DOHH2 (cell line): ENCODE measurements around the gene SPATS1.
"Not testable (repeated sequence)": the region's sequence is repeated elsewhere in the genome, so short reads cannot be mapped to it uniquely, and the experiment has no call there.

Source experiments
- H3F3A ChIP-seq: fragments of 200-600 bp; sonication (generic), shearing (Covaris generic); 2 replicates; pipeline ENCODE4 v1.6.0; 2016; ENCODE audit warnings: antibody characterized with exemption, mild to moderate bottlenecking; ENCODE audit not compliant: control insufficient read depth, insufficient read depth
- H3K27ac ChIP-seq: fragments of 200-600 bp; sonication (generic); 2 replicates; pipeline ENCODE4 v1.5.1; 2014; ENCODE audit warnings: low read depth, mild to moderate bottlenecking, low read length, moderate library complexity
- H3K27me3 ChIP-seq: fragments of 200-600 bp; sonication (generic); 2 replicates; pipeline ENCODE4 v1.6.1; 2014; ENCODE audit warnings: mild to moderate bottlenecking, low read length, mixed read lengths; ENCODE audit not compliant: control insufficient read depth
- H3K36me3 ChIP-seq: fragments of 200-600 bp; sonication (generic); 2 replicates; pipeline ENCODE4 v1.6.1; 2014; ENCODE audit warnings: mild to moderate bottlenecking, low read length, moderate library complexity, mixed read lengths; ENCODE audit not compliant: control insufficient read depth
- H3K4me1 ChIP-seq: fragments of 200-600 bp; sonication (generic); 2 replicates; pipeline ENCODE4 v1.6.1; 2014; ENCODE audit warnings: mild to moderate bottlenecking, low read length, mixed read lengths; ENCODE audit not compliant: control insufficient read depth
- H3K4me2 ChIP-seq: fragments of 200-600 bp; sonication (generic); 2 replicates; pipeline ENCODE4 v1.6.0; 2014; ENCODE audit warnings: mild to moderate bottlenecking, low read length, moderate library complexity
- H3K4me3 ChIP-seq: fragments of 200-600 bp; sonication (generic); 2 replicates; pipeline ENCODE4 v1.5.1; 2014; ENCODE audit warnings: mild to moderate bottlenecking, low read length, mixed read lengths
- H3K79me2 ChIP-seq: fragments of 200-600 bp; sonication (generic); 2 replicates; pipeline ENCODE4 v1.6.1; 2014; ENCODE audit warnings: mild to moderate bottlenecking, low read length, mixed read lengths; ENCODE audit not compliant: control insufficient read depth
- H3K9me2 ChIP-seq: fragments of 200-600 bp; sonication (generic); replicated peaks from 2 replicates; pipeline ENCODE4 v1.6.1; 2014; ENCODE audit warnings: mild to moderate bottlenecking, low read length, mixed read lengths; ENCODE audit not compliant: control insufficient read depth
- H3K9me3 ChIP-seq: fragments of 200-600 bp; sonication (generic); 2 replicates; pipeline ENCODE4 v1.6.1; 2014; ENCODE audit warnings: antibody characterized with exemption, low read length, mixed read lengths; ENCODE audit not compliant: control insufficient read depth, insufficient read depth
- H4K20me1 ChIP-seq: fragments of 200-600 bp; sonication (generic); 2 replicates; pipeline ENCODE4 v1.6.0; 2014; ENCODE audit warnings: low read depth, mild to moderate bottlenecking, antibody characterized with exemption, low read length, moderate library complexity; ENCODE audit not compliant: control insufficient read depth, insufficient read depth
- EZH2phosphoT487 ChIP-seq: fragments of 200-600 bp; sonication (generic); IDR thresholded peaks from 2 replicates; pipeline ENCODE4 v1.6.1; 2017; ENCODE audit warnings: borderline replicate concordance, mild to moderate bottlenecking, antibody characterized with exemption, low read length, moderate library complexity, mixed read lengths
- TF ChIP-seq, protein P1 (sequence below): fragments of 200-600 bp; sonication (generic); IDR thresholded peaks from one replicate; pipeline ENCODE4 v1.5.1; 2014; ENCODE audit warnings: antibody characterized with exemption, mild to moderate bottlenecking, low read depth, low read length; ENCODE audit not compliant: poor library complexity, severe bottlenecking

Gene SPATS1

DNA sequence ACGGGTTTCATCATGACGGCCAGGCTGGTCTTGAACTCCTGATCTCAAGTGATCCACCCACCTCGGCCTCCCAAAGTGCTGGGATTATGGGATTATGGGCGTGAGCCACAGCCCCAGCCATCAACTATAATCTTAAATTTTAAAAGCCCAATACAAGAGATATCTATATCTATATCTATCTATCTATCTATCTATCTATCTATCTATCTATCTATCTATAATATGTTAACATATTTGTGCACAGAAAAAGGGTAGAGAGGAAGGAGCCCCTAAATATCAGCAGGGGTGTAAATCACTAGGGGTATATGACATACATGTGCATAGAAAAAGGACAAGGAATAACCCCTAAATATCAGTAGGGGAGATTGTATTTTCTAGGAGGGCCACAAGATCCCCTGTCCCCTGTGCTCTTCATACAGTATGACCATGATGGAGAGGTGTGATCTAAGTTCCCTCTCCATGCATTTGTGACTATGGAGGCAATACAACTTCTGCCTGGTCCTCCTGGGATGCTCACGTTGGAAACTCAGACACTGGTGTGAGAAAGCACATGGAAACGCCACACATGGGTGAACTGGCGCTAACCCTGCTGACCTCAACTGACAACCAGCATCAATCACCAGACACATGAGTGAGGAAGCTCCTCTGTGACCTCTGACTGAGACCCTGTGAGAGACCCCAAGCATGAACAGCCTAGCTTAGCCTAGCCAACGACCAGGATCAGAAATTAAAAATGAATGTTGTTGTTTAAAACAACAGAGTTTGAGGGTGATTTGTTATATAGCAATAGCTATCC, 1.2 kb upstream of the SPATS1 start:
- Histone ChIP-seq H3K9me3 (no peaks in the 10 kb centered on the region), H3K9me2 (no peaks in the 10 kb centered on the region), H3K27ac (no peak overlapping the region), H4K20me1 (no peaks in the 10 kb centered on the region), H3K79me2 (no peaks in the 10 kb centered on the region), H3K27me3 (peaks cover 33% of the 10 kb centered on the region), H3K4me3 (no peak overlapping the region), H3F3A (no peaks in the 10 kb centered on the region), H3K4me1 (peaks cover 23% of the 10 kb centered on the region), H3K36me3 (no peaks in the 10 kb centered on the region), H3K4me2 (no peak overlapping the region)
- TF ChIP-seq, protein P1, sequence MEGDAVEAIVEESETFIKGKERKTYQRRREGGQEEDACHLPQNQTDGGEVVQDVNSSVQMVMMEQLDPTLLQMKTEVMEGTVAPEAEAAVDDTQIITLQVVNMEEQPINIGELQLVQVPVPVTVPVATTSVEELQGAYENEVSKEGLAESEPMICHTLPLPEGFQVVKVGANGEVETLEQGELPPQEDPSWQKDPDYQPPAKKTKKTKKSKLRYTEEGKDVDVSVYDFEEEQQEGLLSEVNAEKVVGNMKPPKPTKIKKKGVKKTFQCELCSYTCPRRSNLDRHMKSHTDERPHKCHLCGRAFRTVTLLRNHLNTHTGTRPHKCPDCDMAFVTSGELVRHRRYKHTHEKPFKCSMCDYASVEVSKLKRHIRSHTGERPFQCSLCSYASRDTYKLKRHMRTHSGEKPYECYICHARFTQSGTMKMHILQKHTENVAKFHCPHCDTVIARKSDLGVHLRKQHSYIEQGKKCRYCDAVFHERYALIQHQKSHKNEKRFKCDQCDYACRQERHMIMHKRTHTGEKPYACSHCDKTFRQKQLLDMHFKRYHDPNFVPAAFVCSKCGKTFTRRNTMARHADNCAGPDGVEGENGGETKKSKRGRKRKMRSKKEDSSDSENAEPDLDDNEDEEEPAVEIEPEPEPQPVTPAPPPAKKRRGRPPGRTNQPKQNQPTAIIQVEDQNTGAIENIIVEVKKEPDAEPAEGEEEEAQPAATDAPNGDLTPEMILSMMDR: no peak
- no peak for TF ChIP-seq EZH2phosphoT487

DNA sequence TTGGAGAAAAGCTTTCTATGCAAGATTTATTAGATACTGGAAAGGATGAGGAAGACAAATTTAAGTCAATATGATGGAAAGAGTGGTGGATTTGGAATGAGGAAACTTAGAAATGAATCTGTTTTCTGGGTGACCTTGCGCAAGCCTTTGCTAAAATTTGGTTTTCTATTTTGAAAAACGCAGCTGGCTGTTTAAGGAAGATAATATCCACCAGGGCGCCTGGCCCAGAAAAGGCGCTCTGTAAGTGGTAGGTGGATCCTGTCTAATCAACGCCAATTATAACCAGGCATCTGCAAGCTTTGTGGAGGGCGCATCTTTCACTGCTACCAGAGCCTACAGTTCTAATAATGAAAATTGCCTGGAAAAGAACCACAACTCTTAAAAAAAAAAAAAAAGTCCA, 398 bp upstream of the SPATS1 start:
- Histone ChIP-seq H3K9me2 (no peaks in the 10 kb centered on the region), H3K4me2 (no peak overlapping the region), H3K9me3 (no peaks in the 10 kb centered on the region), H3K27ac (no peak overlapping the region), H4K20me1 (no peaks in the 10 kb centered on the region), H3K27me3 (peaks cover 33% of the 10 kb centered on the region), H3K36me3 (no peaks in the 10 kb centered on the region), H3F3A (no peaks in the 10 kb centered on the region), H3K4me1 (peaks cover 23% of the 10 kb centered on the region), H3K4me3 (no peak overlapping the region), H3K79me2 (no peaks in the 10 kb centered on the region)
- TF ChIP-seq, protein P1: no peak
- no peak for TF ChIP-seq EZH2phosphoT487

DNA sequence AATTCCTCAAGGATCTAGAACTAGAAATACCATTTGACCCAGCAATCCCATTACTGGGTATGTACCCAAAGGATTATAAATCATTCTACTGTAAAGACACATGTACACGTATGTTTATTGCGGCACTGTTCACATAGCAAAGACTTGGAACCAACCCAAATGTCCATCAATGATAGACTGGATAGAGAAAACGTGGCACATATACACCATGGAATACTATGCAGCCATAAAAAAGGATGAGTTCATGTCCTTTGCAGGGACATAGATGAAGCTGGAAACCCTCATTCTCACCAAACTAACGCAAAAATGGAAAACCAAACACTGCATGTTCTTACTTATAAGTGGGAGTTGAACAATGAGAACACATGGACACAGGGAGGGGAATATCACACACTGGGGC, 4.4 kb downstream of the SPATS1 start:
- H3K79me2 ChIP-seq, H3K4me3 ChIP-seq, H3K9me3 ChIP-seq, H3K4me1 ChIP-seq, H3K36me3 ChIP-seq, H3F3A ChIP-seq, H3K4me2 ChIP-seq, H3K9me2 ChIP-seq, H3K27ac ChIP-seq, H4K20me1 ChIP-seq: not testable (repeated sequence)
- peaks cover 29% of the 10 kb centered on the region for H3K27me3 ChIP-seq

GRCh38 chr6:44349904-44350649, 7.6 kb downstream of the SPATS1 start:
- Histone ChIP-seq H3K79me2 (no peaks in the 10 kb centered on the region), H3K27me3 (peaks cover 9% of the 10 kb centered on the region), H4K20me1 (no peaks in the 10 kb centered on the region), H3K9me2 (no peaks in the 10 kb centered on the region), H3K4me1 (no peaks in the 10 kb centered on the region), H3K27ac (no peak overlapping the region), H3K4me2 (no peak overlapping the region), H3K4me3 (no peak overlapping the region), H3F3A (no peaks in the 10 kb centered on the region), H3K9me3 (no peaks in the 10 kb centered on the region), H3K36me3 (no peaks in the 10 kb centered on the region)
- no peak for TF ChIP-seq EZH2phosphoT487
- TF ChIP-seq, protein P1: no peak

DNA sequence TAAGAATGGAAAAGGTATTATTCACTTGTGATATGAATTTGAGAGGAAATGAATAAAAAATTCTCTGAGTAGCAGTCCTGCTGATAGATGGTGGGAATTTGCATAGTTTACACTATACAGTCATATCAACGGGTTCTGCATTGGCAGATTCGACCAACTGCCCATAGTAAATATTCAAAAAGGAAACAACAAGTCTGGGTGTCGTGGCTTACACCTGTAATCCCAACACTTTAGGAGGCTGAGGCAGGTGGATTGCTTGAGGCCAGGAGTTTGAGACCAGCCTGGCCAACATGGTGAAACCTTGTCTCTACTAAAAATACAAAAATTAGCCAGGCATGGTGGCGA, 8.2 kb downstream of the SPATS1 start:
- not testable (repeated sequence) for H3K4me3 ChIP-seq, H3K4me1 ChIP-seq, H3K79me2 ChIP-seq, H3K4me2 ChIP-seq, H3K9me2 ChIP-seq, H4K20me1 ChIP-seq, H3K36me3 ChIP-seq, H3K27ac ChIP-seq, H3K27me3 ChIP-seq, H3F3A ChIP-seq, H3K9me3 ChIP-seq
